PC-3 (cell line): ENCODE results near the gene MCU. TPM values are rescaled to one million over a fixed set of nuclear protein-coding genes. Genes with fewer than 3 reads are reported as not detected.

Experiments used
- ATAC-seq: fragments of 200-7000 bp; cut with Tn5 transposase; 2 replicates; pipeline ENCODE4 v1.9.1; 2020; ENCODE audit warnings: mild to moderate bottlenecking, moderate library complexity
- BruUV-seq: library from RNA; stranded (reverse); fragments of 400-500 nt; replicated peaks from 2 replicates; lab custom pipeline; 2021; lab: Mats Ljungman, UMichigan
- CTCF ChIA-PET: fragments of 300-600 bp; sonication (Branson Sonifier 250); formaldehyde crosslinking; loops from one replicate; lab custom pipeline; 2022; ENCODE audit warnings: antibody characterized with exemption; lab: Charles Lee
- POLR2A ChIA-PET: fragments of 300-600 bp; sonication (Branson Sonifier 250); formaldehyde crosslinking; loops from one replicate; lab custom pipeline; 2022; ENCODE audit warnings: antibody characterized with exemption; ENCODE audit not compliant: unreplicated experiment; lab: Charles Lee
- DNase-seq: peaks from one replicate; pipeline ENCODE4 v3.0.0-alpha.2; 2015
- H2AFZ ChIP-seq: fragments of 300-600 bp; sonication (generic); 2 replicates; pipeline ENCODE4 v1.6.0; 2016; ENCODE audit warnings: antibody characterized with exemption, low read length
- H3F3A ChIP-seq: fragments of 300-600 bp; sonication (generic); one replicate; pipeline ENCODE4 v1.6.0; 2017; ENCODE audit warnings: antibody characterized with exemption, low read length, control low read depth, mild to moderate bottlenecking; ENCODE audit not compliant: unreplicated experiment
- H3K27ac ChIP-seq: fragments of 300-600 bp; sonication (generic); 2 replicates; pipeline ENCODE4 v1.5.1; 2016; ENCODE audit warnings: mild to moderate bottlenecking, low read length
- H3K27me3 ChIP-seq: fragments of 300-600 bp; sonication (generic); 2 replicates; pipeline ENCODE4 v1.6.1; 2016; ENCODE audit warnings: low read length, mixed read lengths
- H3K36me3 ChIP-seq: fragments of 300-600 bp; sonication (generic); 2 replicates; pipeline ENCODE4 v1.6.1; 2016; ENCODE audit warnings: low read depth, mixed run types, low read length, mixed read lengths
- H3K4me1 ChIP-seq: fragments of 300-600 bp; sonication (generic); 2 replicates; pipeline ENCODE4 v1.5.1; 2016; ENCODE audit warnings: low read length; ENCODE audit not compliant: insufficient read depth
- H3K4me2 ChIP-seq: fragments of 300-600 bp; sonication (generic); 2 replicates; pipeline ENCODE4 v1.6.0; 2016; ENCODE audit warnings: low read length
- H3K4me3 ChIP-seq: fragments of 300-600 bp; sonication (generic); 2 replicates; pipeline ENCODE4 v1.5.1; 2016; ENCODE audit warnings: mild to moderate bottlenecking, low read length, mixed read lengths
- H3K79me2 ChIP-seq: fragments of 300-600 bp; sonication (generic); 2 replicates; pipeline ENCODE4 v1.6.1; 2017; ENCODE audit warnings: low read length, mixed read lengths
- H3K9ac ChIP-seq: fragments of 300-600 bp; sonication (generic); 2 replicates; pipeline ENCODE4 v1.6.0; 2016; ENCODE audit warnings: mild to moderate bottlenecking, low read length
- H3K9me2 ChIP-seq: fragments of 300-600 bp; sonication (generic); replicated peaks from 2 replicates; pipeline ENCODE4 v1.6.1; 2016; ENCODE audit warnings: mixed run types, low read length, mixed read lengths
- H3K9me3 ChIP-seq: fragments of 300-600 bp; sonication (generic); 2 replicates; pipeline ENCODE4 v1.6.1; 2016; ENCODE audit warnings: low read length, mixed read lengths
- H4K20me1 ChIP-seq: fragments of 300-600 bp; sonication (generic); 2 replicates; pipeline ENCODE4 v1.6.1; 2016; ENCODE audit warnings: low read length, mixed read lengths
- CTCF ChIP-seq: fragments of 300-600 bp; sonication (generic); conservative IDR thresholded peaks from 2 replicates; pipeline ENCODE4 v1.5.1; 2017; ENCODE audit warnings: antibody characterized with exemption, low read depth, mild to moderate bottlenecking, low read length
- EZH2 ChIP-seq: fragments of 300-600 bp; sonication (generic); IDR thresholded peaks from one replicate; pipeline ENCODE4 v1.6.1; 2017; ENCODE audit warnings: antibody characterized with exemption, mild to moderate bottlenecking, low read length; ENCODE audit not compliant: unreplicated experiment
- EZH2phosphoT487 ChIP-seq: fragments of 300-600 bp; sonication (generic); IDR thresholded peaks from 2 replicates; pipeline ENCODE4 v1.6.1; 2018; ENCODE audit warnings: mild to moderate bottlenecking, antibody characterized with exemption, low read length, borderline replicate concordance
- intact Hi-C: fragments of 100-400 bp; cut with micrococcal nuclease; formaldehyde crosslinking; loops from 2 replicates; pipeline ENCODE4 v1.9.0; 2023
- total RNA-seq: library from RNA; depleted of rRNA; stranded (reverse); fragments of >200 nt; gene quantifications from 2 replicates; pipeline ENCODE4 v1.2.3, GENCODE V29; 2014

Gene MCU
- total RNA-seq, 1 experiment from 2014 or later: 21.5 TPM

DNA sequence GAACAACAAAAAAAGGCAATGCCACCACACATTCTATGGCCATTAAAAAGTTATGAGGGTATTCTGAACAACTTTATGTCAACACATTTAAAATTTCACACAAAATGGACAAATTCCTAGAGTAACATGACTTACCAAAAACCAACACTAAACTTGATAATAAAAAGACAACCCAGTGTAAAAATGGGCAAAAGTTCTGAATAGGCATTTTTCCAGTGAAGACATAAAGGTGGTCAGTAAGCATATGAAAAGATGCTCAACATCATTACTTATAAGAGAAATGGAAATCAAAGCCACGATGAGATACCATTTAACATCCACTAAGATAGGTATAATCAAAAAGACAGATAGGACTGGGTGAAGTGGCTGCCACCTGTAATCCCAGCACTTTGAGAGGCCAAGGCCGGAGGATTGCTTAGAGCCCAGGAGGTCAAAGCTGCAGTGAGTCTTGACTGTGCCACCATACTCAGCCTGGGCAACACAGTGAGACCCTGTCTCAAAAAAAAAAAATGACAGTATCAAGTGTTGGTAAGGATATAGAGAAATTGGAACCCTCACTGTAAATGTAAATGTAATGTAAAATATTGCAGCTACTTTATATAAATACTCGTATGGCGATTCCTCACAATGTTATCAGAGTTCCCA lies 130.5 kb downstream of the MCU start:
- intact Hi-C loops: no loop called here
- H3K9me3 ChIP-seq: no peaks in the 10 kb centered on the region
- H3K4me3 ChIP-seq: no peak overlapping the region
- no peaks in the 10 kb centered on the region for H3K79me2 ChIP-seq
- ATAC-seq (no peak), DNase-seq (no peak)
- H3K36me3 ChIP-seq: no peaks in the 10 kb centered on the region
- ChIA-PET POLR2A (interaction anchor here (0.7 kb wide), 1 partner anchor 17 kb away, joined by 5 read pairs; no protein-coding TSS in a partner anchor), CTCF (no interaction called here)
- TF ChIP-seq CTCF (no peak), EZH2 (no peak), EZH2phosphoT487 (no peak)
- H3K9me2 ChIP-seq: no peaks in the 10 kb centered on the region
- no peaks in the 10 kb centered on the region for H4K20me1 ChIP-seq
- H3K4me2 ChIP-seq: no peak overlapping the region
- H3K27me3 ChIP-seq: peaks cover 10% of the 10 kb centered on the region; the same call in 1 of the 2 replicates
- no peak overlapping the region for H3K9ac ChIP-seq
- H3F3A ChIP-seq: no peaks in the 10 kb centered on the region
- H3K4me1 ChIP-seq: no peaks in the 10 kb centered on the region
- H3K27ac ChIP-seq: no peak overlapping the region
- no TSS peak for BruUV-seq
- H2AFZ ChIP-seq: no peak overlapping the region

GRCh38 chr10:72825163-72825562 lies 133.2 kb downstream of the MCU start:
- Histone ChIP-seq H3K9me3 (no peaks in the 10 kb centered on the region), H3K36me3 (no peaks in the 10 kb centered on the region), H3K27me3 (peaks cover 10% of the 10 kb centered on the region), H3F3A (no peaks in the 10 kb centered on the region), H3K27ac (no peak overlapping the region), H3K79me2 (no peaks in the 10 kb centered on the region), H2AFZ (no peak overlapping the region), H3K4me1 (no peaks in the 10 kb centered on the region), H3K4me2 (no peak overlapping the region), H3K9ac (no peak overlapping the region), H3K9me2 (no peaks in the 10 kb centered on the region), H3K4me3 (no peak overlapping the region), H4K20me1 (no peaks in the 10 kb centered on the region)
- POLR2A ChIA-PET: no interaction called here
- CTCF ChIA-PET: no interaction called here
- DNase-seq: no peak
- no peak for ATAC-seq
- no peak for TF ChIP-seq CTCF
- no peak for TF ChIP-seq EZH2phosphoT487
- no peak for TF ChIP-seq EZH2
- intact Hi-C loops: no loop called here
- BruUV-seq: no TSS peak

DNA sequence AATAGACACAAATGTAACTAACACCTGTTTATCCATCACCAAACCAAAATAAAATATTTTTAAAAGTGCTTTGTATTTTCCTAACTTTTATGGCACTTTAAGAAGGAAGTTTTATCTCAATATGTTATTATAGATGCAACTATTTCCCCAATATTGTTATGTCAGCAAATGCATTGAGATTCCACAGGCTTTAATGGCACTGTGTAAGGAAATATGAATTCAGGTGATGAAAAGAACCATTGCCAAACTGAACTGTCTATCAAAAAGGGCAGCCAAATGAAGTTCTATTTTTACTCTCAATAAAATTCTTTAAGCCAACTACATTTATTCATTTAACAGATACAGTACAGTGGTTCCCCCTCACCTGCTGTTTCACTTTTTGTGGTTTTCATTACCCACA lies 134.4 kb downstream of the MCU start:
- Histone ChIP-seq H3K4me3 (no peak overlapping the region), H3K36me3 (no peaks in the 10 kb centered on the region), H3K9ac (no peak overlapping the region), H3K4me2 (no peak overlapping the region), H3K9me3 (no peaks in the 10 kb centered on the region), H3K79me2 (no peaks in the 10 kb centered on the region), H2AFZ (no peak overlapping the region), H4K20me1 (no peaks in the 10 kb centered on the region), H3F3A (no peaks in the 10 kb centered on the region), H3K27me3 (peaks cover 16% of the 10 kb centered on the region), H3K27ac (no peak overlapping the region), H3K9me2 (no peaks in the 10 kb centered on the region), H3K4me1 (no peaks in the 10 kb centered on the region)
- TF ChIP-seq CTCF (no peak), EZH2phosphoT487 (no peak), EZH2 (no peak)
- intact Hi-C loops: no loop called here
- ChIA-PET POLR2A (interaction anchor here (0.5 kb wide), 1 partner anchor 26 kb away, joined by 3 read pairs; no protein-coding TSS in a partner anchor), CTCF (no interaction called here)
- DNase-seq (no peak), ATAC-seq (no peak)
- no TSS peak for BruUV-seq
